Neural cell (in vitro differentiated cells): ENCODE measurements around the gene NKX2-2. TPM values are rescaled to one million over a fixed set of nuclear protein-coding genes. Genes with fewer than 3 reads are reported as not detected.

Experiments
- H2AFZ ChIP-seq: fragments of 200-600, 300-800 bp; sonication (generic), shearing (Covaris generic); 2 replicates; pipeline ENCODE4 v1.6.0; 2014; ENCODE audit warnings: low read depth, mild to moderate bottlenecking, antibody characterized with exemption, low read length, moderate library complexity
- H3F3A ChIP-seq: fragments of 200-600 bp; shearing (Covaris generic); 2 replicates; pipeline ENCODE4 v1.6.1; 2016; ENCODE audit warnings: mild to moderate bottlenecking, moderate library complexity, mixed read lengths, antibody characterized with exemption, low read length; ENCODE audit not compliant: insufficient read depth, poor library complexity, severe bottlenecking
- H3K27ac ChIP-seq: fragments of 200-600, 300-800 bp; sonication (generic), shearing (Covaris generic); 2 replicates; pipeline ENCODE4 v1.5.1; 2014; ENCODE audit warnings: mild to moderate bottlenecking, low read length, moderate library complexity
- H3K27me3 ChIP-seq: fragments of 300-800, 200-600 bp; sonication (generic), shearing (Covaris generic); 2 replicates; pipeline ENCODE4 v1.6.0; 2014; ENCODE audit warnings: mild to moderate bottlenecking, low read depth, low read length, moderate library complexity; ENCODE audit not compliant: insufficient read depth
- H3K36me3 ChIP-seq: fragments of 300-800, 200-600 bp; sonication (generic), shearing (Covaris generic); 2 replicates; pipeline ENCODE4 v1.5.1; 2014; ENCODE audit warnings: mild to moderate bottlenecking, antibody characterized with exemption, low read length, moderate library complexity; ENCODE audit not compliant: insufficient read depth
- H3K4me2 ChIP-seq: fragments of 300-800, 200-600 bp; sonication (generic), shearing (Covaris generic); 2 replicates; pipeline ENCODE4 v1.6.0; 2014; ENCODE audit warnings: mild to moderate bottlenecking, low read length
- H3K4me3 ChIP-seq: fragments of 300-800, 200-600 bp; sonication (generic), shearing (Covaris generic); 2 replicates; pipeline ENCODE4 v1.5.1; 2014; ENCODE audit warnings: mild to moderate bottlenecking, low read length, moderate library complexity
- H3K79me2 ChIP-seq: fragments of 200-600 bp; shearing (Covaris generic); replicated peaks from 2 replicates; pipeline ENCODE4 v1.6.0; 2014; ENCODE audit warnings: mild to moderate bottlenecking, low read length, moderate library complexity; ENCODE audit not compliant: insufficient read depth
- H3K9ac ChIP-seq: fragments of 300-800, 200-600 bp; sonication (generic), shearing (Covaris generic); 2 replicates; pipeline ENCODE4 v1.6.1; 2016; ENCODE audit warnings: mild to moderate bottlenecking, low read length, mixed read lengths
- H3K9me2 ChIP-seq: fragments of 200-600 bp; shearing (Covaris generic); 2 replicates; pipeline ENCODE4 v1.6.1; 2016; ENCODE audit warnings: mild to moderate bottlenecking, low read length, mixed read lengths; ENCODE audit not compliant: insufficient read depth
- H3K9me3 ChIP-seq: fragments of 200-600, 300-800 bp; sonication (generic), shearing (Covaris generic); 2 replicates; pipeline ENCODE4 v1.6.1; 2016; ENCODE audit warnings: mild to moderate bottlenecking, mixed run types, low read length, moderate library complexity, mixed read lengths
- H4K20me1 ChIP-seq: fragments of 200-600 bp; shearing (Covaris generic); 2 replicates; pipeline ENCODE4 v1.6.1; 2016; ENCODE audit warnings: mild to moderate bottlenecking, mixed run types; ENCODE audit not compliant: insufficient read depth
- EP300 ChIP-seq: fragments of 450-650 bp; conservative IDR thresholded peaks from 2 replicates; pipeline ENCODE4 v1.6.1; 2014; ENCODE audit warnings: antibody characterized with exemption, mild to moderate bottlenecking, moderate library complexity; ENCODE audit not compliant: poor library complexity, severe bottlenecking
- EZH2 ChIP-seq: fragments of 200-600, 300-800 bp; shearing (Covaris generic), sonication (generic); IDR thresholded peaks from 2 replicates; pipeline ENCODE4 v1.6.1; 2014; ENCODE audit warnings: antibody characterized with exemption, low read length, borderline replicate concordance, mild to moderate bottlenecking; ENCODE audit not compliant: insufficient read depth, poor library complexity, severe bottlenecking
- MXI1 ChIP-seq: fragments of 450-650 bp; conservative IDR thresholded peaks from 2 replicates; pipeline ENCODE4 v1.6.1; 2014; ENCODE audit warnings: antibody characterized with exemption, mild to moderate bottlenecking; ENCODE audit not compliant: poor library complexity, severe bottlenecking
- POLR2AphosphoS5 ChIP-seq: IDR thresholded peaks from 2 replicates; pipeline ENCODE4 v1.6.1; 2012
- RAD21 ChIP-seq: fragments of 450-650 bp; conservative IDR thresholded peaks from 2 replicates; pipeline ENCODE4 v1.6.1; 2014; ENCODE audit warnings: antibody characterized with exemption, mild to moderate bottlenecking, moderate library complexity
- SMC3 ChIP-seq: fragments of 450-650 bp; conservative IDR thresholded peaks from 2 replicates; pipeline ENCODE4 v1.6.1; 2014; ENCODE audit warnings: antibody characterized with exemption, mild to moderate bottlenecking, moderate library complexity; ENCODE audit not compliant: poor library complexity
- TAF1 ChIP-seq: IDR thresholded peaks from 2 replicates; pipeline ENCODE4 v1.6.1; 2012; ENCODE audit warnings: low read depth
- polyA plus RNA-seq: library from polyadenylated mRNA; depleted of rRNA; stranded (reverse); fragments of >200 nt; gene quantifications from 2 replicates; pipeline ENCODE4 v1.2.3, GENCODE V29; 2014
- TF ChIP-seq, protein P1 (sequence below): fragments of 450-650 bp; IDR thresholded peaks from 2 replicates; pipeline ENCODE4 v1.5.1; 2014; ENCODE audit warnings: antibody characterized with exemption, mild to moderate bottlenecking, moderate library complexity; ENCODE audit not compliant: poor library complexity, severe bottlenecking
- TF ChIP-seq, protein P2 (sequence below): IDR thresholded peaks from 2 replicates; pipeline ENCODE4 v1.6.1; 2012; ENCODE audit warnings: borderline replicate concordance

NKX2-2 gene
- polyA plus RNA-seq, 1 donor from 2014 or later = not detected

DNA sequence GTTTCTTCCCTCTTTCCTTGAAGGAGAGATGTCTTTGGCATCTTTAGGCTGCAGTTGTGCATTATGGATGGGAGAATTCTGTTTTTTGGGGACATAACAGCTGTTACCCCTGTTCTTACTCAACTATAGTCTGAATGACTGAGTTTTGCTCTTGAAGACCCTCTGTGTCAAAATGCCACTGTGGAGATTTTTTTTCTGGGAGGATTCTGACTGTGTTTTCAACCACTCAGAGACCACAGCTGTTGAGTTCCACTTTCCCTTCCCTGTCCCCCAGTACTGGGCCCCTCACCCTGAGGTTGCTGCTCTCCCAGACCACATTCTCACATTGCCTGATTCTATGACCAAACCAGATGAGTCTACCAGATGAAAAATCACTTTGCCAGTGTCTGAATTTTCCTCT is 48.1 kb downstream of the NKX2-2 start:
- no peaks in the 10 kb centered on the region for H3K27me3 ChIP-seq
- no peaks in the 10 kb centered on the region for H3K9me2 ChIP-seq
- H3K79me2 ChIP-seq = no peaks in the 10 kb centered on the region
- no peaks in the 10 kb centered on the region for H4K20me1 ChIP-seq
- H3K36me3 ChIP-seq = no peaks in the 10 kb centered on the region
- H3K27ac ChIP-seq = no peak overlapping the region
- TF ChIP-seq RAD21 (no peak), EZH2 (no peak), EP300 (no peak), SMC3 (no peak), MXI1 (no peak)
- TF ChIP-seq, protein P1, sequence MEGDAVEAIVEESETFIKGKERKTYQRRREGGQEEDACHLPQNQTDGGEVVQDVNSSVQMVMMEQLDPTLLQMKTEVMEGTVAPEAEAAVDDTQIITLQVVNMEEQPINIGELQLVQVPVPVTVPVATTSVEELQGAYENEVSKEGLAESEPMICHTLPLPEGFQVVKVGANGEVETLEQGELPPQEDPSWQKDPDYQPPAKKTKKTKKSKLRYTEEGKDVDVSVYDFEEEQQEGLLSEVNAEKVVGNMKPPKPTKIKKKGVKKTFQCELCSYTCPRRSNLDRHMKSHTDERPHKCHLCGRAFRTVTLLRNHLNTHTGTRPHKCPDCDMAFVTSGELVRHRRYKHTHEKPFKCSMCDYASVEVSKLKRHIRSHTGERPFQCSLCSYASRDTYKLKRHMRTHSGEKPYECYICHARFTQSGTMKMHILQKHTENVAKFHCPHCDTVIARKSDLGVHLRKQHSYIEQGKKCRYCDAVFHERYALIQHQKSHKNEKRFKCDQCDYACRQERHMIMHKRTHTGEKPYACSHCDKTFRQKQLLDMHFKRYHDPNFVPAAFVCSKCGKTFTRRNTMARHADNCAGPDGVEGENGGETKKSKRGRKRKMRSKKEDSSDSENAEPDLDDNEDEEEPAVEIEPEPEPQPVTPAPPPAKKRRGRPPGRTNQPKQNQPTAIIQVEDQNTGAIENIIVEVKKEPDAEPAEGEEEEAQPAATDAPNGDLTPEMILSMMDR = no peak
- H2AFZ ChIP-seq = no peak overlapping the region
- no peak overlapping the region for H3K9ac ChIP-seq
- no peaks in the 10 kb centered on the region for H3F3A ChIP-seq
- no peak overlapping the region for H3K4me3 ChIP-seq
- no peaks in the 10 kb centered on the region for H3K9me3 ChIP-seq
- no peak overlapping the region for H3K4me2 ChIP-seq

DNA sequence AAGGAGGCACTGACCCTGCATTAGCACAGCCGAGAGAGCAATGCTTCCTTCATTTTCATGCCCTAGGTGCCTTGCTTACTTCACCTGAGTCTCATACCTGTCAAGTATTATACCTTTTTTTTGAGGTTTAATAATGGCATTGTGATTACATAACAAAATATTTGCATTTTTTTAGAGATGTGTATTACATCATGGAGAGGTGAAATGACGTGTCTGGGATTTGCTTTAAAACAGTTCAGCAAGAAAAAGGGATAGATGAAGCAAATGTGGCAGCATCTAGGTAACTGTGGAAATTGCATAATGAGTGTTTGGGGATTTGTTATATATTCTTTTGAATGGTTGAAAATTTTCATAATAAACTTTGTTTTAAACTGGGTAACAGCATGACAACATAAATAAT is 48.9 kb downstream of the NKX2-2 start:
- H3F3A ChIP-seq = no peaks in the 10 kb centered on the region
- H4K20me1 ChIP-seq = no peaks in the 10 kb centered on the region

More for the DNA sequence above, 48.9 kb downstream of the NKX2-2 start:
- Histone ChIP-seq H3K79me2 (no peaks in the 10 kb centered on the region), H3K4me2 (no peak overlapping the region), H3K36me3 (no peaks in the 10 kb centered on the region), H3K9ac (no peak overlapping the region), H3K9me3 (no peaks in the 10 kb centered on the region), H3K9me2 (no peaks in the 10 kb centered on the region), H3K27me3 (no peaks in the 10 kb centered on the region), H3K27ac (no peak overlapping the region), H2AFZ (no peak overlapping the region), H3K4me3 (no peak overlapping the region)
- TF ChIP-seq MXI1 (no peak), SMC3 (no peak), EP300 (no peak), EZH2 (no peak), TAF1 (no peak), POLR2AphosphoS5 (no peak), RAD21 (no peak)
- TF ChIP-seq, protein P2, sequence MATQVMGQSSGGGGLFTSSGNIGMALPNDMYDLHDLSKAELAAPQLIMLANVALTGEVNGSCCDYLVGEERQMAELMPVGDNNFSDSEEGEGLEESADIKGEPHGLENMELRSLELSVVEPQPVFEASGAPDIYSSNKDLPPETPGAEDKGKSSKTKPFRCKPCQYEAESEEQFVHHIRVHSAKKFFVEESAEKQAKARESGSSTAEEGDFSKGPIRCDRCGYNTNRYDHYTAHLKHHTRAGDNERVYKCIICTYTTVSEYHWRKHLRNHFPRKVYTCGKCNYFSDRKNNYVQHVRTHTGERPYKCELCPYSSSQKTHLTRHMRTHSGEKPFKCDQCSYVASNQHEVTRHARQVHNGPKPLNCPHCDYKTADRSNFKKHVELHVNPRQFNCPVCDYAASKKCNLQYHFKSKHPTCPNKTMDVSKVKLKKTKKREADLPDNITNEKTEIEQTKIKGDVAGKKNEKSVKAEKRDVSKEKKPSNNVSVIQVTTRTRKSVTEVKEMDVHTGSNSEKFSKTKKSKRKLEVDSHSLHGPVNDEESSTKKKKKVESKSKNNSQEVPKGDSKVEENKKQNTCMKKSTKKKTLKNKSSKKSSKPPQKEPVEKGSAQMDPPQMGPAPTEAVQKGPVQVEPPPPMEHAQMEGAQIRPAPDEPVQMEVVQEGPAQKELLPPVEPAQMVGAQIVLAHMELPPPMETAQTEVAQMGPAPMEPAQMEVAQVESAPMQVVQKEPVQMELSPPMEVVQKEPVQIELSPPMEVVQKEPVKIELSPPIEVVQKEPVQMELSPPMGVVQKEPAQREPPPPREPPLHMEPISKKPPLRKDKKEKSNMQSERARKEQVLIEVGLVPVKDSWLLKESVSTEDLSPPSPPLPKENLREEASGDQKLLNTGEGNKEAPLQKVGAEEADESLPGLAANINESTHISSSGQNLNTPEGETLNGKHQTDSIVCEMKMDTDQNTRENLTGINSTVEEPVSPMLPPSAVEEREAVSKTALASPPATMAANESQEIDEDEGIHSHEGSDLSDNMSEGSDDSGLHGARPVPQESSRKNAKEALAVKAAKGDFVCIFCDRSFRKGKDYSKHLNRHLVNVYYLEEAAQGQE = no peak
- TF ChIP-seq, protein P1 = no peak

Other genes starting within 250 kb of the NKX2-2 start
- 138 and 142 TPM in 2 replicates for gene XRN2, start 210.7 kb downstream of the NKX2-2 start, polyA plus RNA-seq
- not detected in 2 replicates for gene NKX2-4, start 116.5 kb downstream of the NKX2-2 start, polyA plus RNA-seq
- gene PAX1, start 191.6 kb upstream of the NKX2-2 start, polyA plus RNA-seq = not detected in 2 replicates